ENCODE results near the gene ZNF23. TPM values are rescaled to one million over a fixed set of nuclear protein-coding genes. Genes with fewer than 3 reads are reported as not detected.

The ZNF23 gene
- total RNA-seq, 4 donors from 2014 or later: 5.5 to 14.4 (median 11.0) TPM

Other genes with a start within 250 kb of the ZNF23 start
- 1 to 10 TPM in 2 of 4 donors, under 1 TPM in 2; 0.21 to 3.1 (median 0.91) TPM for gene HYDIN, start 231.5 kb downstream of the ZNF23 start, total RNA-seq
- 10 to 100 TPM; 17.1 to 31.4 (median 22.2) TPM for gene CMTR2, start 172.8 kb downstream of the ZNF23 start, total RNA-seq
- 10 to 100 TPM in 2 of 4 donors, 1 to 10 TPM in 2; 3.5 to 24.7 (median 11.3) TPM for gene CALB2, start 103.5 kb downstream of the ZNF23 start, total RNA-seq
- not detected for gene TLE7, start 20.2 kb downstream of the ZNF23 start, total RNA-seq
- gene ZNF19, start 27.1 kb upstream of the ZNF23 start, total RNA-seq: 10 to 100 TPM in 1 of 4 donors, 1 to 10 TPM in 3; 5.7 to 11.1 (median 7.8) TPM
- not detected for gene CHST4, start 64.2 kb upstream of the ZNF23 start, total RNA-seq
- gene TAT, start 114.8 kb upstream of the ZNF23 start, total RNA-seq: under 1 TPM in 1 of 4 donors, not detected in 3; 0.20 TPM
- gene MARVELD3, start 163.9 kb upstream of the ZNF23 start, total RNA-seq: under 1 TPM in 1 of 4 donors, not detected in 3; 0.60 TPM